Pons (tissue), 1 donor: Measurements from ENCODE around the gene GKN2.
A peak's percentile ranks its signal among the peaks of the same experiment; 100 is the strongest.
"Not testable (repeated sequence)": the region's sequence is repeated elsewhere in the genome, so short reads cannot be mapped to it uniquely, and the experiment has no call there.

Experiments used
- DNase-seq: peaks from one replicate; pipeline ENCODE4 v3.0.0-alpha.2; 2016; ENCODE audit warnings: low spot score

GKN2 gene

GRCh38 chr2:68961380-68961779 is 8.7 kb upstream of the GKN2 start:
- DNase-seq, result no peak

GRCh38 chr2:68959001-68959400 is 6.3 kb upstream of the GKN2 start:
- DNase-seq, result no peak

- DNase-seq, result not testable (repeated sequence)
Observed at GRCh38 chr2:68955432-68955831, 2.7 kb upstream of the GKN2 start.

- DNase-seq, result no peak
Observed at GRCh38 chr2:68951899-68952298, 794 bp downstream of the GKN2 start.

GRCh38 chr2:68948710-68949109 is 4.0 kb downstream of the GKN2 start:
- peak; percentile 9 for DNase-seq

GRCh38 chr2:68946117-68946516 is 6.6 kb downstream of the GKN2 start:
- no peak for DNase-seq

- peak; percentile 63 for DNase-seq
Observed at GRCh38 chr2:68943581-68944568, 8.8 kb downstream of the GKN2 start.

- DNase-seq, result no peak
Observed at GRCh38 chr2:68942827-68943226, 9.9 kb downstream of the GKN2 start.

- no peak for DNase-seq
Observed at GRCh38 chr2:68940369-68940768, 12.3 kb downstream of the GKN2 start.

GRCh38 chr2:68939962-68940361 is 12.7 kb downstream of the GKN2 start:
- no peak for DNase-seq

GRCh38 chr2:68938938-68939337 is 13.8 kb downstream of the GKN2 start:
- DNase-seq, result no peak

GRCh38 chr2:68937346-68938055 is 15.2 kb downstream of the GKN2 start:
- DNase-seq, result no peak

- DNase-seq, result no peak
Observed at GRCh38 chr2:68936889-68937288, 15.8 kb downstream of the GKN2 start.

GRCh38 chr2:68936427-68936826 is 16.3 kb downstream of the GKN2 start:
- DNase-seq, result no peak

GRCh38 chr2:68935471-68935870 is 17.2 kb downstream of the GKN2 start:
- DNase-seq, result no peak

- DNase-seq, result no peak
Observed at GRCh38 chr2:68934021-68934420, 18.7 kb downstream of the GKN2 start.

- no peak for DNase-seq
Observed at GRCh38 chr2:68932402-68932801, 20.3 kb downstream of the GKN2 start.

GRCh38 chr2:68931799-68932198 is 20.9 kb downstream of the GKN2 start:
- DNase-seq, result no peak

- DNase-seq, result no peak
Observed at GRCh38 chr2:68931149-68931711, 21.5 kb downstream of the GKN2 start.

- no peak for DNase-seq
Observed at GRCh38 chr2:68926796-68927195, 25.9 kb downstream of the GKN2 start.

- DNase-seq, result peak; percentile 40
Observed at GRCh38 chr2:68925295-68925896, 27.3 kb downstream of the GKN2 start.

GRCh38 chr2:68921646-68922045 is 31.0 kb downstream of the GKN2 start:
- DNase-seq, result no peak
